H9 (cell line): ENCODE results near the gene TBX5. TPM values are rescaled to one million over a fixed set of nuclear protein-coding genes. Genes with fewer than 3 reads are reported as not detected.
A peak's percentile ranks its signal among the peaks of the same experiment; 100 is the strongest.

Experiments used
- DNase-seq: peaks from one replicate; pipeline ENCODE4 v3.0.0-alpha.2; 2017
- H2AFZ ChIP-seq: one replicate; pipeline ENCODE4 v1.6.1; 2013; ENCODE audit warnings: mild to moderate bottlenecking, low read length, control low read depth, moderate library complexity
- H2AK5ac ChIP-seq: 2 replicates; pipeline ENCODE4 v1.6.1; 2013; ENCODE audit warnings: low read length, control low read depth, mixed read lengths; ENCODE audit not compliant: insufficient read length
- H2BK120ac ChIP-seq: one replicate; pipeline ENCODE4 v1.6.1; 2013; ENCODE audit warnings: low read depth, mild to moderate bottlenecking, low read length, control low read depth, inconsistent platforms; ENCODE audit not compliant: poor library complexity, severe bottlenecking
- H2BK12ac ChIP-seq: 2 replicates; pipeline ENCODE4 v1.6.1; 2013; ENCODE audit warnings: low read length, control low read depth, mixed read lengths, low read depth; ENCODE audit not compliant: insufficient read length
- H2BK15ac ChIP-seq: 2 replicates; pipeline ENCODE4 v1.6.1; 2013; ENCODE audit warnings: low read depth, low read length, control low read depth
- H2BK20ac ChIP-seq: one replicate; pipeline ENCODE4 v1.6.1; 2013; ENCODE audit warnings: low read depth, mild to moderate bottlenecking, low read length, control low read depth, inconsistent platforms; ENCODE audit not compliant: poor library complexity, severe bottlenecking
- H2BK5ac ChIP-seq: 2 replicates; pipeline ENCODE4 v1.6.1; 2013; ENCODE audit warnings: low read length, control low read depth, mixed read lengths; ENCODE audit not compliant: insufficient read length
- H3K14ac ChIP-seq: 2 replicates; pipeline ENCODE4 v1.6.1; 2013; ENCODE audit warnings: low read length, control low read depth; ENCODE audit not compliant: insufficient read depth
- H3K18ac ChIP-seq: 2 replicates; pipeline ENCODE4 v1.6.1; 2013; ENCODE audit warnings: low read depth, mild to moderate bottlenecking, mixed read lengths, low read length, control low read depth; ENCODE audit not compliant: insufficient read length
- H3K23ac ChIP-seq: 2 replicates; pipeline ENCODE4 v1.6.1; 2013; ENCODE audit warnings: low read length, control low read depth, mixed read lengths, low read depth; ENCODE audit not compliant: insufficient read length
- H3K23me2 ChIP-seq: 2 replicates; pipeline ENCODE4 v1.6.1; 2013; ENCODE audit warnings: low read depth, mild to moderate bottlenecking, mixed read lengths, low read length, control low read depth; ENCODE audit not compliant: insufficient read length, poor library complexity, severe bottlenecking
- H3K27ac ChIP-seq: 2 replicates; pipeline ENCODE4 v1.5.1; 2013; ENCODE audit warnings: low read length, control low read depth, mixed read lengths, low read depth; ENCODE audit not compliant: insufficient read length
- H3K27me3 ChIP-seq: 2 replicates; pipeline ENCODE4 v1.6.1; 2013; ENCODE audit warnings: low read length, control low read depth, inconsistent platforms; ENCODE audit not compliant: insufficient read depth
- H3K4ac ChIP-seq: 2 replicates; pipeline ENCODE4 v1.6.1; 2013; ENCODE audit warnings: low read depth, mild to moderate bottlenecking, control low read depth, inconsistent platforms, low read length, moderate library complexity
- H3K4me1 ChIP-seq: 2 replicates; pipeline ENCODE4 v1.6.1; 2013; ENCODE audit warnings: low read length, control low read depth, inconsistent platforms; ENCODE audit not compliant: insufficient read depth
- H3K4me2 ChIP-seq: 2 replicates; pipeline ENCODE4 v1.6.1; 2013; ENCODE audit warnings: low read length, control low read depth, mixed read lengths; ENCODE audit not compliant: insufficient read length, insufficient read depth
- H3K56ac ChIP-seq: 2 replicates; pipeline ENCODE4 v1.6.1; 2013; ENCODE audit warnings: low read depth, mild to moderate bottlenecking, mixed read lengths, low read length, control low read depth; ENCODE audit not compliant: insufficient read length
- H3K79me1 ChIP-seq: 2 replicates; pipeline ENCODE4 v1.6.1; 2013; ENCODE audit warnings: low read depth, mild to moderate bottlenecking, moderate library complexity, low read length, control low read depth, inconsistent platforms; ENCODE audit not compliant: insufficient read depth, poor library complexity, severe bottlenecking
- H3K79me2 ChIP-seq: 2 replicates; pipeline ENCODE4 v1.6.1; 2013; ENCODE audit warnings: low read length, control low read depth, inconsistent platforms; ENCODE audit not compliant: insufficient read depth
- H3K9ac ChIP-seq: 2 replicates; pipeline ENCODE4 v1.6.1; 2013; ENCODE audit warnings: low read length, control low read depth, mixed read lengths; ENCODE audit not compliant: insufficient read length; ENCODE audit errors: extremely low read depth
- H3K9me3 ChIP-seq: one replicate; pipeline ENCODE4 v1.6.1; 2013; ENCODE audit warnings: low read depth, low read length, inconsistent platforms; ENCODE audit not compliant: control insufficient read depth
- H3T11ph ChIP-seq: one replicate; pipeline ENCODE4 v1.6.1; 2013; ENCODE audit warnings: mild to moderate bottlenecking, low read length, control low read depth, inconsistent platforms
- H4K20me1 ChIP-seq: one replicate; pipeline ENCODE4 v1.6.1; 2013; ENCODE audit not compliant: control insufficient read depth, insufficient read length, insufficient read depth
- H4K5ac ChIP-seq: 2 replicates; pipeline ENCODE4 v1.6.1; 2013; ENCODE audit warnings: low read depth, mild to moderate bottlenecking, mixed read lengths, low read length, control low read depth; ENCODE audit not compliant: insufficient read length
- H4K8ac ChIP-seq: replicated peaks from 2 replicates; pipeline ENCODE4 v1.6.1; 2013; ENCODE audit warnings: low read length, control low read depth, mixed read lengths, low read depth; ENCODE audit not compliant: insufficient read length
- H4K91ac ChIP-seq: 2 replicates; pipeline ENCODE4 v1.6.1; 2013; ENCODE audit warnings: low read depth, mild to moderate bottlenecking, moderate library complexity, mixed read lengths, low read length, control low read depth; ENCODE audit not compliant: insufficient read length
- H3K27ac Mint-ChIP-seq, 3 experiments: 2 replicates in 2 of 3; 3 replicates in 1 of 3; pipeline ENCODE4 v1.8.0; 2020 to 2021; ENCODE audit warnings: mixed read lengths in 3 of 3, mild to moderate bottlenecking in 1 of 3, moderate library complexity in 1 of 3
- H3K27me3 Mint-ChIP-seq: 2 replicates; pipeline ENCODE4 v1.8.0; 2021; ENCODE audit warnings: low read depth, mild to moderate bottlenecking, moderate library complexity, mixed read lengths
- H3K36me3 Mint-ChIP-seq, 3 experiments: 2 replicates in 2 of 3; 3 replicates in 1 of 3; pipeline ENCODE4 v1.8.0; 2020 to 2021; ENCODE audit warnings: low read depth in 3 of 3, mixed read lengths in 3 of 3; ENCODE audit not compliant: insufficient read depth in 1 of 3
- H3K4me1 Mint-ChIP-seq, 2 experiments: 2 replicates each; pipeline ENCODE4 v1.8.0; 2020; ENCODE audit warnings: mixed read lengths in 2 of 2
- H3K4me3 Mint-ChIP-seq, 2 experiments: 2 replicates in 1 of 2; 3 replicates in 1 of 2; pipeline ENCODE4 v1.8.0; 2020 to 2021; ENCODE audit warnings: mild to moderate bottlenecking in 2 of 2, mixed read lengths in 2 of 2, moderate library complexity in 1 of 2
- H3K9me3 Mint-ChIP-seq, 2 experiments: 2 replicates in 1 of 2; 3 replicates in 1 of 2; pipeline ENCODE4 v1.8.0; 2020; ENCODE audit warnings: mild to moderate bottlenecking in 2 of 2, mixed read lengths in 2 of 2, moderate library complexity in 1 of 2
- WGBS: extraction: QIAGEN DNeasy Blood & Tissue Kit; methylation state at CpG from one replicate; pipeline ENCODE4 v1.1.7; 2013; ENCODE audit warnings: missing lambda C conversion rate, low lambda C conversion rate, mixed read lengths; ENCODE audit not compliant: insufficient read length; ENCODE audit errors: extremely low coverage; 5-methylcytosine and 5-hydroxymethylcytosine counted together
- total RNA-seq: library from RNA; stranded (reverse); gene quantifications from 2 replicates; pipeline ENCODE4 v1.2.1, GENCODE V29; 2021
- TF ChIP-seq, protein P1 (sequence below): fragments of 200-600 bp; sonication (generic); conservative IDR thresholded peaks from 3 replicates; pipeline ENCODE4 v1.8.0; 2021; ENCODE audit warnings: antibody characterized with exemption, mild to moderate bottlenecking

Gene TBX5
- total RNA-seq, 1 experiment from 2014 or later: not detected

DNA sequence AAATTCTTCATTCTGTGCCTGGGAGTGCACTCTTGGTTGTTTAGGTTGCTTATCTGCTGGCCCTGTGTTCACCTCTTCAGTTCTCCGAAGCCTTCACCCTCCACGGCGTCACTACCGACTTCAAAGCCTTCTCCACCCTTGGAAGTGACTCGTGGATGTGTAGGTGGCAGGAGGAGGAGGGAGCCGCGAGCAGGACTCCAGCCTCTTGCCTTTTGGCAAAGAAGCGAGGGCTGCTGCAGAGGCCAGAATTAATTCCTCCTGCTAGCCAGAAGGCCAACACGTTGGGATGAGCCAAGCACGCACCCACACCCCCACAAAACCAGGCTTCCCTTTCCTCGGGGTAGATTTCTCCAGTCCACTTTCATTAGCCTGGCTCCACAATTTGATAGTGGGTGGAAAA, 86.5 kb downstream of the TBX5 start:
- Histone ChIP-seq H3K9ac (no peak overlapping the region), H3K9me3 (no peaks in the 10 kb centered on the region), H3K27me3 (no peaks in the 10 kb centered on the region), H3K79me1 (no peaks in the 10 kb centered on the region), H3K23me2 (no peaks in the 10 kb centered on the region), H3K27ac (no peak overlapping the region), H2AFZ (no peak overlapping the region), H3K4me1 (no peaks in the 10 kb centered on the region), H3K56ac (no peak overlapping the region), H3K4me2 (no peak overlapping the region), H3K4ac (no peak overlapping the region), H2BK5ac (no peak overlapping the region), H2BK12ac (no peak overlapping the region), H3K23ac (no peak overlapping the region), H3K79me2 (no peaks in the 10 kb centered on the region), H2BK20ac (no peak overlapping the region), H4K8ac (no peak overlapping the region), H2BK15ac (no peak overlapping the region), H3K18ac (no peak overlapping the region), H2BK120ac (no peak overlapping the region), H3K14ac (peak overlapping the region; percentile 8), H4K20me1 (no peaks in the 10 kb centered on the region), H3T11ph (no peak overlapping the region), H4K5ac (no peak overlapping the region), H4K91ac (no peak overlapping the region), H2AK5ac (no peak overlapping the region)
- WGBS: no CpG with 5 or more reads among the region's 11 CpGs
- H3K9me3 Mint-ChIP-seq: no peaks in the 10 kb centered on the region
- no peak for DNase-seq
- TF ChIP-seq, protein P1, sequence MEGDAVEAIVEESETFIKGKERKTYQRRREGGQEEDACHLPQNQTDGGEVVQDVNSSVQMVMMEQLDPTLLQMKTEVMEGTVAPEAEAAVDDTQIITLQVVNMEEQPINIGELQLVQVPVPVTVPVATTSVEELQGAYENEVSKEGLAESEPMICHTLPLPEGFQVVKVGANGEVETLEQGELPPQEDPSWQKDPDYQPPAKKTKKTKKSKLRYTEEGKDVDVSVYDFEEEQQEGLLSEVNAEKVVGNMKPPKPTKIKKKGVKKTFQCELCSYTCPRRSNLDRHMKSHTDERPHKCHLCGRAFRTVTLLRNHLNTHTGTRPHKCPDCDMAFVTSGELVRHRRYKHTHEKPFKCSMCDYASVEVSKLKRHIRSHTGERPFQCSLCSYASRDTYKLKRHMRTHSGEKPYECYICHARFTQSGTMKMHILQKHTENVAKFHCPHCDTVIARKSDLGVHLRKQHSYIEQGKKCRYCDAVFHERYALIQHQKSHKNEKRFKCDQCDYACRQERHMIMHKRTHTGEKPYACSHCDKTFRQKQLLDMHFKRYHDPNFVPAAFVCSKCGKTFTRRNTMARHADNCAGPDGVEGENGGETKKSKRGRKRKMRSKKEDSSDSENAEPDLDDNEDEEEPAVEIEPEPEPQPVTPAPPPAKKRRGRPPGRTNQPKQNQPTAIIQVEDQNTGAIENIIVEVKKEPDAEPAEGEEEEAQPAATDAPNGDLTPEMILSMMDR: no peak
- no peaks in the 10 kb centered on the region for H3K36me3 Mint-ChIP-seq
- H3K4me1 Mint-ChIP-seq: peaks cover 7 to 10% of the 10 kb centered on the region in 2 experiments
- peaks cover 9% of the 10 kb centered on the region for H3K27me3 Mint-ChIP-seq
- H3K4me3 Mint-ChIP-seq: no peak overlapping the region
- H3K27ac Mint-ChIP-seq: no peak overlapping the region
